ENCODE data around the gene SPAG8.

SPAG8 gene

GRCh38 chr9:35836595-35836994 lies 24.5 kb upstream of the SPAG8 start:
- no peak for DNase-seq (ENCODE audit: low spot score)

- no peak for DNase-seq (ENCODE audit: low spot score)
These were observed 23.7 kb upstream of the SPAG8 start for GRCh38 chr9:35835766-35836165.

- DNase-seq (ENCODE audit: low spot score) = no peak
These were observed 23.2 kb upstream of the SPAG8 start for GRCh38 chr9:35835216-35835632.

GRCh38 chr9:35834260-35835215 lies 22.5 kb upstream of the SPAG8 start:
- DNase-seq (ENCODE audit: low spot score) = no peak

GRCh38 chr9:35832814-35833213 lies 20.8 kb upstream of the SPAG8 start:
- no peak for DNase-seq (ENCODE audit: low spot score)

DNA sequence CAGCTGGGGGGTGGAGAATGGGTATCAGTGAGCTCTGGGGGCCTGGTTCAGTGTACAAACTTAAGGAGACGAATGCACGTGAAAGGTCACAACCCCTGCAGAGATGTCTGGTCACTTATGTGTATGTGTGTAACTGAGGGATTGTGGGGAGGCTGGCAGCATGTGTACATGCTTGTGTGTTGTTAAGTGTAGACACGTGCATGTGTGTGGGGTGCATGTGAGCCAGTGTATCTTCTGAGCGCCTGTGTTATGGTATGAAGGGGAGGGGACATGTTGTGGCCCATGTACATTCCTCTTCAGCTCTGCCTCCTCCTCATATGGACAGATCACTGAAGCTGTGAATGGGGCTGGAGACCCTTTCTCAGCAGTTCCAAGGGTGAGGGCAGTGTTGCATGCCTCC lies 19.0 kb upstream of the SPAG8 start:
- no peak for DNase-seq (ENCODE audit: low spot score)

DNA sequence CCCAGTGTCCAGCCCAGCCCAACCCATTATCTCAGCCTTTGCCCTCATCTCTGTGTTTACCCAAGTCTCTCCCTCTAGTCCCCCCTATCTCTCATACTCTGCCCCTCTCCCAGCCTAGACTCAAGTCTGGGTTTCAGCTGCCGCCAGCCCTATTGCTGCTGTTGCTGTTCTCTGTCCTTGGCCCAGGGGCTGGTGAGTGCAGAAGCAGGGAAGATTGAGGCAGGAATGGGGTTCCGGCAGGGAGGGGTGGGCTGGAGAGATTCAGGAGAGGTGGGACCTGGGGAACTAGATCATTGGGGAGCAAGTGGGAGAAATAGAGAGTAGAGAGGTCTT lies 17.7 kb upstream of the SPAG8 start:
- no peak for DNase-seq (ENCODE audit: low spot score)

DNA sequence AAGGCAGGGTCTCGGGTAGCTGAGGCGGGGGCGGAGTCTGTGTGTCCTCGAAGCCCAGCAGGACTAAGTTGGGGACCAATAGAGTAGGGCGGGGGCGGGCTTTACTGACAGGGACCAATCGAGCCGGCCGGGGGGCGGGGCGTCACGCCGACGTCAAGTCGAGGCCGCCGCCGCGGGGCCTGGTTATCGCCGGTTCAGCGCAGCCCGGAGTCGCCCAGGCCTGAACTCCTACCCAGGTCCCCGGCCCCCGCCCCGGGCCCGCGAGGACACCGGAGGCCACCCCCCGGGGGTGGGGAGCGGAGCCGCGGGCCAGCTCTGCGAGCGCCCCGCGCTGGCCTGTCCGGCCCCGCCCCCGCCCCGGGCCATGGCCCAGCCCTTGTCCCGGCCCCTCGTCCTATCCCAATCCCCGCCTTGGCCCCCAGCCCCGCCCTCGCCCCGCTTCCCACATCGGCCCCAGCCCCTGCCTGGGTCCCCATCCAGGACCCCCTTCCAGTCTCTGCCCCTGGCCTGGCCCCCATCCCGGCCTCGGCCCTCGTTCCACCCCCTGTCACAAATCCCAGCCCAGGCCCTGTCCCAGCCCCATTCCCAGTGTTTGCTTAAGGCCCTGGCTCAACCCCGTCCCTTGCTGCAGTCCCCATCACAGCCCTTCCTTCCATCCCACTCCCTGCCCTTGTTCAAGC lies 17.2 kb upstream of the SPAG8 start, which contains the start of gene TMEM8B:
Gene TMEM8B (plus strand): TSS at position 145 of the 680 bp plus-strand sequence. CDS start 220 bp downstream, at position 365.
- peak; percentile 82 for DNase-seq (ENCODE audit: low spot score)

DNA sequence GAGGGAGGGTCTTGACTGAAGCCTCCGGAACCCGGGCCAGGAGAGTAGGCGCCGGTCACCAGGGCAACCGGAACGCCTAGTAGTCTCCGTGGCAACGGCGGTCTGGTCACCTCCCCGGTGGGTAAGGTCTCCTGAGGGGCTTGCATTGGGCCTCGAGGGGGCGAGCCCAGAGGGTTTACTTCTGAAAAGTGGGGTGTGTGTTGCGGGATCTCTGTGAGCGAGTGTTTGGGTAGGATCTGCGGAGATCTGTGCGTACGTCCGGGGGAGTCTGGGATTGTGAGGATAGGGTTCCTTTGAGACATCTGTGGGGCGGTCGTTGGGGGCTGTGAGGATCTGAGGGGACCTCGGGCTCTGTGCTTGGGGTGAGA lies 16.6 kb upstream of the SPAG8 start, which contains the start of gene FAM221B:
Gene FAM221B (minus strand): TSS at position 17 of the 368 bp plus-strand sequence. CDS start 2,571 bp downstream, outside the sequence.
- DNase-seq (ENCODE audit: low spot score) = peak; percentile 3

- peak; percentile 8 for DNase-seq (ENCODE audit: low spot score)
These were observed 15.4 kb upstream of the SPAG8 start for GRCh38 chr9:35827486-35827885.

DNA sequence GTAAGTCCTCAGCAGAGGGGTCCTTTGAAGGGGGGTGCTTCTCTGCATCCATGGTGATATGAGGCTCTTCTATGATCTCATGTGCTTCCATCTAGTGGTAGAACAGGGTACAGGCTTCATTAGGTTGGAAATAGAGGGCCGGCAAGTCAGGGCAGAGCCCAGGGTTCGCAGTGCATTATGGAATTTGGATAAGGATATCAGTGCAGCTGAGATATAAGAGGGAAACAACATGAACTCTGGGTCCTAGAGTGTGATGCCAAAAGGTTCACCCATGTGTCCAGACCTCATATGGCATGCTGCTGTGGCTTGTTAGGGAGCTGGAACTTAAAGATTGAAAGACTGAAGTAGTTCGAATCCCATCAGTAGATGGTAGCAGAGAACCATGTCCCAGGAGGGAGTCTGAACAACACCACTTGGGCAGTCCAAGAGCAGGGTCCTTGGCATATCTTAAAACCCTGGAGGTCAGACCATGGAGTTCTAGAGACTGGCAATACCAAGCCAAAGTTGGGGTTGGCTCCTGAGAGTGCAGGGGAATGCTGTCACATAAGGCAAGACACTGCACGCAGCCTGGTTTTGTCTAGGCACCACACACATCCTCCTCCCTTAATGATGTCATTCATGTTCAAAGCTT lies 14.1 kb upstream of the SPAG8 start:
- DNase-seq (ENCODE audit: low spot score) = peak; percentile 64

DNA sequence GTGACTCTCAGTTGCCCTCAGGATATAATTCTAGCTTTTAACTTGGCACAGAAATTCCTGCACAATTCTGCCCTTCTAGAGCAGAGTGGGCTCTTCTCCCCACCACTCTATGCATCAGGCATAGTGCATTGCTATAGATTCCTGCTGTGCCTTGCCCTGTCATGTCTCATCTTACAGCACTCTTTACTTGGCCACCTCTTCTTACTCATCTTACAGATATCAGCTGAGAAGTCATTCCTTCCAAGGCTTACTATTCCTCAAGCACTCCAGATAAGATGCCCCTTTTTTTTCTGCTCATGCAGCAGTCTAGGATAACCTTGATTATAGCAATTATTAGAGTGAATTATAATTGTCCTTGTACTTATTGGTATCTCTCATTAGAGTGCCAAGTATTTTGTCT lies 10.9 kb upstream of the SPAG8 start:
- DNase-seq (ENCODE audit: low spot score) = no peak

- DNase-seq (ENCODE audit: low spot score) = peak; percentile 48
These were observed 8.0 kb upstream of the SPAG8 start for GRCh38 chr9:35820076-35820475.

- no peak for DNase-seq (ENCODE audit: low spot score)
These were observed 6.3 kb upstream of the SPAG8 start for GRCh38 chr9:35818341-35818740.

DNA sequence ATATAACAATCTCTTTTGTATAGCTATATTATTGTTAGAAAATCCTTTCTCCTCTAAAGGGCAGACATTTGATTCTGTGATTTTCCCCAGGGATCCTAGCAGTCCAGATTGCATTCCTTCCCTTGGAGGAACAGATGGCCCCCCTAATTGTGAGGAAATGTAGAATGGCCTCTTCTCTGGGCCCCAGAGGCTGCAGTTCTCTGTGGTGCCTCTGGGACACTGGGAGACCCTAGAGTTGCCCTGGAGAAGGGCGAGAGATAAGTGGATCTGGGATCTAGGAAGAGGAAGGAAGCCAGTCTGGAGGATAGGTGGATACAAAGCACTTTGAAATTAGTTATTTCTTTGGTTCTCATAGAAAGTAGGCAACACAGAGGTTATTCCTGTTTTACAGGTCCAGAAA lies 4.6 kb upstream of the SPAG8 start:
- no peak for DNase-seq (ENCODE audit: low spot score)

- peak; percentile 98 for DNase-seq (ENCODE audit: low spot score)
These were observed 2.9 kb upstream of the SPAG8 start, which contains the start of gene HINT2 for GRCh38 chr9:35814841-35815543. TSS of gene HINT2 (minus strand) at chr9:35815042. CDS start at chr9:35814979, 63 bp downstream.

GRCh38 chr9:35814106-35814840 lies 2.2 kb upstream of the SPAG8 start:
- peak; percentile 71 for DNase-seq (ENCODE audit: low spot score)

DNA sequence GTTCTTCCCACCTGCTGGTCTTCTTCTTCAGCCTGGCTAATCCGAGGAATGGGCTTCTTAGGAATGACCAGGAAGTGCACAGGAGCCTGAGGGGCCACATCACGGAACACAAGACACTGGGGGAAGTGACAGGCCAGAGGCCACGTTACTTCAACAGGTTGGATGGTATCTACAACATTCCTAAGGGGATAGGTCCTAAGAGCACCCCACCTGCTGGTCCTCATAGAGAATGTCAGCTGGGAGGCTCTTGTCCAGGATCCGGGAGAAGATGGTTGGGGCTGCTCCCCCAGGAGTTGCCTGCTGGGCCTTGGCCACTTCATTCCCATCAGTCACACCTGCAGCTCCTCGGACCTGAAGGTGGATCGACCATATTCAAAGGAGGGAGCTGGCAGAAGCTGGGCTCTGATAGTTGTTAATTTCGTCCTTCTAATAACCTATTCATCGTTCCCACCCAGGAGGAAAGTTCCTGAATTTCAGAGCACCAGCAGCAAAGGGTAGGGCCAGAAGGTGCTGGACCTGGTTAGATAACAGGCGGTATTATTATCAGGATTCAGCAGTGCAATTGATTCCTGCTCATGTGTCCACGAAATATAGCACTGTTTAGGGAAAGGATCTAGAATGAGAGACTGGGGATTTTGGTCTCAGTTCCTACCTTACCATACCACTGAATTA lies 1.5 kb upstream of the SPAG8 start:
- DNase-seq (ENCODE audit: low spot score) = peak; percentile 73

DNA sequence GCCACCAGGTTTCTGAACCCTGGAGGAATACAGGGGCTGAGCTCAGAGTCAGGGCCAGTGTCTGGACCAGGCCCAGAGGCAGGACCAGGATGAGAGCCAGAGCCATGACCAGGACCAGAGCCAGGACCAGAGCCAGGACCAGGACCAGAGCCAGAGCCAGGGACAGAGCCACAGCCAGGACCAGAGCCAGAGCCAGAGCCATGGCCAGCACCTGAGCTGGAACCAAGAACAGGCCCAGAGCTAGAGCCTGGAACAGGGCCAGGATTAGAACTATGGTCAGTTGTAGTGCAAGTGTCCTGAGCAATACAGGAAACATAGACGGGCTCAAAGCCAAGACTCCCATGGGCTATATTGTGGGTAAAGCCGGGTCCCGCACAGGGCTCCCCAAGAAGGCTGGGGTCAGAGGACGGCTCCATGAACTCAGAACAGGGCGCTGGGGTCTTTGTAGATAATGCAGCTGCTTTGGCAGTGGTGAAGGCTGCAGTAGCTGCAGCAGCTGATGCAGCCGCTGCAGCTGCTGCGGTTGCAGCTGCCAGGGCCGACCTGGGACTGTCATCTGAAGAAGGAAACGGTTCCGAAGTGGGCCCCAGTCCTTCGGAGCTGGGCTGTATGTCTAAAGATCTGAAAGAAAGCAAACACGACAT lies 559 bp downstream of the SPAG8 start:
- DNase-seq (ENCODE audit: low spot score) = no peak

- DNase-seq (ENCODE audit: low spot score) = no peak
These were observed 1.9 kb downstream of the SPAG8 start for GRCh38 chr9:35810122-35810521.

All from kidney tubule cell (primary cell).